Epithelial cell of esophagus (primary cell): ENCODE measurements around the gene FAM210A.
A peak's percentile ranks its signal among the peaks of the same experiment; 100 is the strongest.

Experiments
- DNase-seq: peaks from one replicate; pipeline ENCODE4 v3.0.0; 2010; ENCODE audit warnings: low read depth
- H3K4me3 ChIP-seq: 2 replicates; pipeline ENCODE4 v1.5.1; 2011; ENCODE audit warnings: mild to moderate bottlenecking, low read length, control low read depth
- TF ChIP-seq, protein P1 (sequence below): IDR thresholded peaks from 2 replicates; pipeline ENCODE4 v1.5.1; 2011; ENCODE audit warnings: low read depth, mild to moderate bottlenecking, low read length, control low read depth, inconsistent platforms; ENCODE audit not compliant: insufficient read depth; ENCODE audit errors: missing control alignments

FAM210A gene, protein sequence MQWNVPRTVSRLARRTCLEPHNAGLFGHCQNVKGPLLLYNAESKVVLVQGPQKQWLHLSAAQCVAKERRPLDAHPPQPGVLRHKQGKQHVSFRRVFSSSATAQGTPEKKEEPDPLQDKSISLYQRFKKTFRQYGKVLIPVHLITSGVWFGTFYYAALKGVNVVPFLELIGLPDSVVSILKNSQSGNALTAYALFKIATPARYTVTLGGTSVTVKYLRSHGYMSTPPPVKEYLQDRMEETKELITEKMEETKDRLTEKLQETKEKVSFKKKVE

DNA sequence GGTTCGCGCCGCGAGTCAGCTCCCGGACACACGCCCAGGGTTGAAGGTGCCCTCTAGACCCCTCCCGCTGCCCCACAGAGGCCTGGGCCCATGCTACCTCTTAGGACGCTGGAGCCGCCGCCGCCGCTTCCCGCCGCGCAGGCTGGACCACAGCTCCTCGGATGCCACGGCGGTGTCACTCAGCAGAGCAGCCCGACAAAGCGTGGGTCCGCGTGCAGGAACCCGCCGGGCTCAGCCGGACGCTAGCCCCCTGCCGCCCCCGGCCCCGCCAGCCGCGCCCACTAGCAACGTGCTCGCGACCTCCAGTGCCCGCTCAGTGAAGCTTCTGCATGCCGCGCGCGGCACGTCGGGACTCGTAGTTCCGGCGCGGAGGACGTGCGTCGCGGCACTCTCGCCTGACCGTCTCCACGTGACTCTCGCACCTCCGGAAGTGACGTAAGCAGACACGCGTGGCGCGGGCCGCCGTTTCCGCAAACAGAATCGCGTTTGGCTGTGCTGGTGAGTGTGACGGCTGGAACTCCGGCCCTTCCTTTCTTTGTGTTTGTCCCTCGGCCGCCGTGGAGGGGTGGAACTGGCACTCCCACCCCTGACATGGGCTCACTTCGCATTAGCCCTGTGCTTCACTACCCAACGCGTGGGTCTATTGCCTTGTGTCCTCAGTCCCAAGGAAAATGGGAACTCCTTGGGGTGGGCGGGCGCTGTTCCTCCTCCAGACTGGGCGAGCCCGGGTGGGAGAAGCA lies at the start of gene FAM210A, which contains the start of gene RNMT:
Gene FAM210A, minus strand, starts transcription at position 327 of the 740 bp plus-strand sequence. CDS start 44,481 bp downstream, outside the sequence.
Gene RNMT, plus strand, starts transcription at position 442 of the 740 bp plus-strand sequence. CDS start 4,845 bp downstream, outside the sequence.
- peak within 1 kb of the TSS; percentile 97 for H3K4me3 ChIP-seq
- TF ChIP-seq, protein P1, sequence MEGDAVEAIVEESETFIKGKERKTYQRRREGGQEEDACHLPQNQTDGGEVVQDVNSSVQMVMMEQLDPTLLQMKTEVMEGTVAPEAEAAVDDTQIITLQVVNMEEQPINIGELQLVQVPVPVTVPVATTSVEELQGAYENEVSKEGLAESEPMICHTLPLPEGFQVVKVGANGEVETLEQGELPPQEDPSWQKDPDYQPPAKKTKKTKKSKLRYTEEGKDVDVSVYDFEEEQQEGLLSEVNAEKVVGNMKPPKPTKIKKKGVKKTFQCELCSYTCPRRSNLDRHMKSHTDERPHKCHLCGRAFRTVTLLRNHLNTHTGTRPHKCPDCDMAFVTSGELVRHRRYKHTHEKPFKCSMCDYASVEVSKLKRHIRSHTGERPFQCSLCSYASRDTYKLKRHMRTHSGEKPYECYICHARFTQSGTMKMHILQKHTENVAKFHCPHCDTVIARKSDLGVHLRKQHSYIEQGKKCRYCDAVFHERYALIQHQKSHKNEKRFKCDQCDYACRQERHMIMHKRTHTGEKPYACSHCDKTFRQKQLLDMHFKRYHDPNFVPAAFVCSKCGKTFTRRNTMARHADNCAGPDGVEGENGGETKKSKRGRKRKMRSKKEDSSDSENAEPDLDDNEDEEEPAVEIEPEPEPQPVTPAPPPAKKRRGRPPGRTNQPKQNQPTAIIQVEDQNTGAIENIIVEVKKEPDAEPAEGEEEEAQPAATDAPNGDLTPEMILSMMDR = no peak
- peak; percentile 98 for DNase-seq

DNA sequence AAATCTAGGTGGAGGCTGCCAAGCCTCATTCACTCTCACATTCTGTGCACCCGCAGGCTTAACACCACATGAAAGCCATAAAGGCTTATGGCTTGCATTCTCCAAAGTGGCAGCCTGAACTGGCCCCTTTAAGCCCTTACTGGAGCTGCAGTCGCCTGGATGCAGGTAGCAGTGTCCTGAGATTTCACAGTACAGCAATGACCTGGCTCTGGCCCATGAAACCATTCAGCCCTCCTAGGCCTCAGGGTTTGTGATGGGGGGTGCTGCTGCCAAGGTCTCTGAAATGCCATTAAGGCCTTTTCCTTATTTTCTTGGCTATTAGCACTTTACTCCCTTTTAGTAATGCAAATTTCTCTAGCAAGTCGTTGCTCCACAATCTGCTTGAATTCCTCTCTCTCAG lies 48.7 kb upstream of the FAM210A start:
- DNase-seq = no peak
- no peak overlapping the region for H3K4me3 ChIP-seq
- TF ChIP-seq, protein P1 = no peak

DNA sequence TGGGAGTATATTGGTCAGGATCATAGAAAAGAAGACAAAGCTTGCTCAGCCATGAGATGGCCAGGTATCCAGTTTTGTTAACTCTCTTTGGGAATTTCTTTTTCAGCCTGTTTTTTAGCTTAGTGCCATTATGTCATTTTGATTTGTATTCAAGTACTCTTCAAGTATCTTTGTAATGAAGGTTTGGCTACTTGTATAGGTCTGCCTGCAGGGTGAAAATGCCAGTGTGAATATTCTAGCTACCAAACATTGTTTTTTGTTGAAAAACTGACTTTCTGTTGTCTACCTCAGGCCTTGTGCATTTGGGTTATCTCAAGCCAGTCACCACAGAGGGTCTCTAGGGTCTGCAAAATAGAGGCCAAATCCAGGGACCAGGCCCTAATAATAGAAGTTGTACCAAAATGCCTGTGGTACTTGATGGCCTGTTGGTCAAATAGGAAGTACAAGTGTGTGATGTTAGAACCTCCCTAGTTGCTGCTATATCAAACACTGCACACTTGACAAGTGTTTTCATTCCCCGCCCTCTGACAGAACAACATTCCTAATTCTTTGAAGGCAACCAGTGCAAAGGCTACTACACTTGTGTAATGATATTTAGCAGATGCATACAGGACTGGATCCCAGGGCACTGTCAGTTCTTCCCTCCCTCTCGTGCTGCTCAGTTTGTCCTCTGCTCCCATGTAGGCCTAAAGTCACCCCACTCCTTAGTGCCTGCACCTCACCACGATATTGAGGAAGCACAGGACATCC lies 36.5 kb upstream of the FAM210A start:
- H3K4me3 ChIP-seq = no peak overlapping the region
- TF ChIP-seq, protein P1 = no peak
- no peak for DNase-seq

DNA sequence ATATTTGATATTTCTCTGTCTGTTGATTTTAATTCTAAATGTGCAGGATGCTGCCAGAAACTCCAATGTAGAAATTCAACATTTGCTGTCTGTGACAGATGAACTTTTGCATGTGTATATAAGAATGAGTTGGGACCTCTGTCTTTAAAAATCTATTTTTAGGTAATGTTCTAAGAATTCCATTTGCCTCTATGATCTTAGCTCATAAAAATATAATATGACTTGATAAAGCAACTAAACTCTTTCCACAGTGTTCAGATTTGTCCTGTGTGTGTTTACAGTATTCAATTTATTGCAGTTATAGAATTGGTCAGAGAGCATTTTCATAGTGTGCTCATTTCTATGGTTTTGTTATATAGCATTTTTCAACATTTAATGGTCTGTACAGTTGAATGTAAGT lies 33.7 kb upstream of the FAM210A start:
- DNase-seq = no peak
- TF ChIP-seq, protein P1 = no peak
- no peak overlapping the region for H3K4me3 ChIP-seq

DNA sequence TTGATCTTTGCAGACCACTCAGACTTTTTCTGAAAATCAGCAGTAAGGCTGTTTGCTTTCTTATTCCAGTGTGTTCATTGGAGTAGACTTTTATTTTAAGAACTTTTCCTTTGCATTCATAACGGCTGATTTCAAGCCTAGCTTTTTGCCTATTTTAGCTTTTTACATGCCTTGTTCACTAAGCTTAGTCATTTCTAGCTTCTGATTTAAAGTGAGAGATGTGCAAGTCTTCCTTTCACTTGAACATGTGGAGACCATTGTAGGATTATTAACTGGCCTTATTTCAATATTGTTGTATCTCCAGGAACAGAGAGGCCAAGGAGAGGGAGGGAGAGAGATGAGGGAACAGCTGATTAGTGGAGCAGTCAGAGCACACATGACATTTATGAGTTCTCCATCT lies 32.3 kb upstream of the FAM210A start:
- DNase-seq = no peak
- H3K4me3 ChIP-seq = no peak overlapping the region
- TF ChIP-seq, protein P1 = no peak

DNA sequence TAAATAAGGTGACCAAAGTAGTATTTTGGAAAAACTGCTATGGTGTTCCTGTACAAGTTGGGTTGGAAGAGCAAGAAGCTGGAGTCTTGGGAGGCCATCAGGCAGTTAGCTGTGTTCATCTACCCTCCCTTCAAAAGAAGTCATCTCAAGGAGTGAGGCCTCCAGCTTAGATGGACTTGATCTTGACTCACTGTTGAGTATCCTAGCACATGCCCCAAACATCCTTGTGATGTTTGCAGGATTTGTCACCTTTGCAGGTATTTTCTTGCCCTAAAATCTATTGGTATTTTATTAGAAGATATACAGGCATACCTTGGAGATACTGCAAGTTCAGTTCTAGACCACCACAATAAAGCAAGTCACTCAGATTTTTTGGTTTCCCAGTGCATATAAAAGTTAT lies 30.3 kb upstream of the FAM210A start:
- TF ChIP-seq, protein P1 = no peak
- no peak overlapping the region for H3K4me3 ChIP-seq

More for the DNA sequence above, 30.3 kb upstream of the FAM210A start:
- DNase-seq = peak; percentile 42
